Measurements from ENCODE around the gene ARHGAP15. TPM values are rescaled to one million over a fixed set of nuclear protein-coding genes. Genes with fewer than 3 reads are reported as not detected.

The ARHGAP15 gene
- polyA plus RNA-seq, 1 donor from 2014 or later = 0.30 TPM

GRCh38 chr2:143193121-143193520, 63.9 kb downstream of the ARHGAP15 start:
- H2AFZ ChIP-seq (ENCODE audit: low read depth, low read length) = no peak overlapping the region
- H3K79me2 ChIP-seq (replicated peaks; ENCODE audit: insufficient read depth, low read length) = no peaks in the 10 kb centered on the region
- H4K20me1 ChIP-seq (ENCODE audit: insufficient read depth) = no peaks in the 10 kb centered on the region
- no peaks in the 10 kb centered on the region for H3K9me2 ChIP-seq (ENCODE audit: insufficient read depth, low read length)
- H3F3A ChIP-seq (ENCODE audit: insufficient read depth, low read length, poor library complexity, severe bottlenecking) = no peaks in the 10 kb centered on the region
- H3K4me3 ChIP-seq (ENCODE audit: low read length) = no peak overlapping the region
- TF ChIP-seq EZH2 (IDR thresholded peaks at IDR 0.05; ENCODE audit: borderline replicate concordance, insufficient read depth, low read length, poor library complexity, severe bottlenecking) (no peak), EP300 (conservative IDR thresholded peaks at IDR 0.05; ENCODE audit: poor library complexity, severe bottlenecking) (no peak), REST (IDR thresholded peaks at IDR 0.05; ENCODE audit: borderline replicate concordance) (no peak), CTCF (IDR thresholded peaks at IDR 0.05; ENCODE audit: poor library complexity, severe bottlenecking) (no peak)
- H3K36me3 ChIP-seq (ENCODE audit: insufficient read depth, low read length) = no peaks in the 10 kb centered on the region
- H3K4me2 ChIP-seq (ENCODE audit: low read length) = no peak overlapping the region
- no peaks in the 10 kb centered on the region for H3K9me3 ChIP-seq (ENCODE audit: low read length)
- no peak overlapping the region for H3K27ac ChIP-seq (ENCODE audit: low read length)
- no peak overlapping the region for H3K9ac ChIP-seq (ENCODE audit: low read length)
- H3K27me3 ChIP-seq (ENCODE audit: insufficient read depth, low read depth, low read length) = no peaks in the 10 kb centered on the region

GRCh38 chr2:143195511-143195910, 66.3 kb downstream of the ARHGAP15 start:
- no peaks in the 10 kb centered on the region for H4K20me1 ChIP-seq (ENCODE audit: insufficient read depth)
- no peaks in the 10 kb centered on the region for H3K36me3 ChIP-seq (ENCODE audit: insufficient read depth, low read length)
- H3K79me2 ChIP-seq (replicated peaks; ENCODE audit: insufficient read depth, low read length) = no peaks in the 10 kb centered on the region
- H3K9ac ChIP-seq (ENCODE audit: low read length) = no peak overlapping the region
- no peak for TF ChIP-seq MXI1 (conservative IDR thresholded peaks at IDR 0.05; ENCODE audit: poor library complexity, severe bottlenecking)
- no peaks in the 10 kb centered on the region for H3K27me3 ChIP-seq (ENCODE audit: insufficient read depth, low read depth, low read length)
- no peak overlapping the region for H2AFZ ChIP-seq (ENCODE audit: low read depth, low read length)
- no peaks in the 10 kb centered on the region for H3F3A ChIP-seq (ENCODE audit: insufficient read depth, low read length, poor library complexity, severe bottlenecking)
- no peaks in the 10 kb centered on the region for H3K9me2 ChIP-seq (ENCODE audit: insufficient read depth, low read length)
- H3K4me3 ChIP-seq (ENCODE audit: low read length) = no peak overlapping the region
- H3K27ac ChIP-seq (ENCODE audit: low read length) = no peak overlapping the region
- H3K4me2 ChIP-seq (ENCODE audit: low read length) = no peak overlapping the region
- H3K9me3 ChIP-seq (ENCODE audit: low read length) = no peaks in the 10 kb centered on the region

- H2AFZ ChIP-seq (ENCODE audit: low read depth, low read length) = no peak overlapping the region
- no peak overlapping the region for H3K4me2 ChIP-seq (ENCODE audit: low read length)
- no peaks in the 10 kb centered on the region for H3K27me3 ChIP-seq (ENCODE audit: insufficient read depth, low read depth, low read length)
Measured at GRCh38 chr2:143204062-143204461, 74.8 kb downstream of the ARHGAP15 start.

More at GRCh38 chr2:143204062-143204461, 74.8 kb downstream of the ARHGAP15 start:
- no peak overlapping the region for H3K9ac ChIP-seq (ENCODE audit: low read length)
- TF ChIP-seq RAD21 (conservative IDR thresholded peaks at IDR 0.05) (no peak), MXI1 (conservative IDR thresholded peaks at IDR 0.05; ENCODE audit: poor library complexity, severe bottlenecking) (no peak), SMC3 (conservative IDR thresholded peaks at IDR 0.05; ENCODE audit: poor library complexity) (no peak), EZH2 (IDR thresholded peaks at IDR 0.05; ENCODE audit: borderline replicate concordance, insufficient read depth, low read length, poor library complexity, severe bottlenecking) (no peak), REST (IDR thresholded peaks at IDR 0.05; ENCODE audit: borderline replicate concordance) (no peak), EP300 (conservative IDR thresholded peaks at IDR 0.05; ENCODE audit: poor library complexity, severe bottlenecking) (no peak), TAF1 (IDR thresholded peaks at IDR 0.05; ENCODE audit: low read depth) (no peak)
- H3K36me3 ChIP-seq (ENCODE audit: insufficient read depth, low read length) = no peaks in the 10 kb centered on the region
- H3K9me3 ChIP-seq (ENCODE audit: low read length) = no peaks in the 10 kb centered on the region
- H3F3A ChIP-seq (ENCODE audit: insufficient read depth, low read length, poor library complexity, severe bottlenecking) = no peaks in the 10 kb centered on the region
- H4K20me1 ChIP-seq (ENCODE audit: insufficient read depth) = no peaks in the 10 kb centered on the region
- no peak overlapping the region for H3K27ac ChIP-seq (ENCODE audit: low read length)
- H3K79me2 ChIP-seq (replicated peaks; ENCODE audit: insufficient read depth, low read length) = no peaks in the 10 kb centered on the region
- H3K9me2 ChIP-seq (ENCODE audit: insufficient read depth, low read length) = no peaks in the 10 kb centered on the region
- no peak overlapping the region for H3K4me3 ChIP-seq (ENCODE audit: low read length)
